Activated CD4-positive, alpha-beta T cell treated with anti-CD3 and anti-CD28 coated beads for 36 hours (primary cell): Measurements from ENCODE around the gene TSC22D1. TPM values are rescaled to one million over a fixed set of nuclear protein-coding genes. Genes with fewer than 3 reads are reported as not detected.

Experiments used
- ATAC-seq: fragments of 200-7000 bp; cut with Tn5 transposase; one replicate; pipeline ENCODE4 v1.10.0; 2021; ENCODE audit warnings: mild to moderate bottlenecking, moderate library complexity
- CTCF ChIA-PET: fragments of 350-600 bp; sonication (Branson Sonifier 250); formaldehyde crosslinking; loops from one replicate; lab custom pipeline; 2021; ENCODE audit warnings: antibody characterized with exemption; lab: Charles Lee
- POLR2A ChIA-PET: fragments of 350-600 bp; sonication (Branson Sonifier 250); formaldehyde crosslinking; loops from one replicate; lab custom pipeline; 2021; ENCODE audit warnings: antibody characterized with exemption, inconsistent platforms; lab: Charles Lee
- DNase-seq: peaks from one replicate; pipeline ENCODE4 v3.0.0-alpha.2; 2020
- H3K27ac Mint-ChIP-seq: one replicate; pipeline ENCODE4 v1.8.0; 2021; ENCODE audit warnings: mixed read lengths
- H3K27me3 Mint-ChIP-seq: one replicate; pipeline ENCODE4 v1.8.0; 2021; ENCODE audit warnings: mixed read lengths
- H3K36me3 Mint-ChIP-seq: one replicate; pipeline ENCODE4 v1.8.0; 2021; ENCODE audit warnings: low read depth, mixed read lengths
- H3K4me1 Mint-ChIP-seq: one replicate; pipeline ENCODE4 v1.8.0; 2021; ENCODE audit warnings: mixed read lengths
- H3K4me3 Mint-ChIP-seq: one replicate; pipeline ENCODE4 v1.8.0; 2021; ENCODE audit warnings: mild to moderate bottlenecking, moderate library complexity, mixed read lengths
- H3K9me3 Mint-ChIP-seq: one replicate; pipeline ENCODE4 v1.8.0; 2021; ENCODE audit warnings: low read depth, mixed read lengths
- intact Hi-C, 2 experiments: fragments of 100-400 bp; cut with DNase I in 1 of 2; cut with micrococcal nuclease in 1 of 2; formaldehyde crosslinking; loops; one replicate each; pipeline versions ENCODE4 v1.14.2 to v1.15.1; 2022 to 2024; cut with DNase I, micrococcal nuclease
- total RNA-seq, 2 experiments: library from RNA; stranded (reverse); gene quantifications; one replicate each; pipeline ENCODE4 v1.2.3, GENCODE V29; 2021

The TSC22D1 gene
- total RNA-seq, 2 experiments from 2014 or later: 6.5 to 6.7 TPM

DNA sequence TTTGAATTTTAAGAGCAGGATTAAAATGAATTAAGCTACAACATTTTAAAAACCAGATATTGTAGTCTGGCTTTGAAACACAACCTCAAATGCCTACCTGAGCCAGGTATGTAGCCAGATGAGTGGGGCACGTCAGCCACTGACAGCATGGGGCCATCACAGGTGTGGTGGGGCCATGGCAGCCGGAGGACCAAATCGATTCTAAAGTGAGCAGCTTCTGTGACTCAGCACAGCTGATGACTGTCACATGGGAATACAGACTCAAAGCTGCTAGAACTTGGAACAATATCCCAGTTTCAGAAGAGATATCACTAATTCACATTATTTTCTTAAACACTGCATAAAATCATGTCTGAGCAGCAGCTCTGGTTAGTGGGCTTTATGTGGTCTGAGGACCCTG lies 149.7 kb downstream of the TSC22D1 start:
- ATAC-seq: no peak
- POLR2A ChIA-PET: interaction anchor here (0.5 kb wide), 1 partner anchor 1786 kb away, joined by 6 read pairs; no protein-coding TSS in a partner anchor
- Mint-ChIP-seq H3K9me3 (peaks cover 2% of the 10 kb centered on the region), H3K36me3 (no peaks in the 10 kb centered on the region), H3K4me1 (no peaks in the 10 kb centered on the region), H3K27ac (no peak overlapping the region), H3K27me3 (peaks cover 17% of the 10 kb centered on the region), H3K4me3 (no peak overlapping the region)
- DNase-seq: no peak
- intact Hi-C loops: no loop called here
- CTCF ChIA-PET: interaction anchor here (1.5 kb wide), 1 partner anchor 11 kb away, joined by 3 read pairs; no protein-coding TSS in a partner anchor

DNA sequence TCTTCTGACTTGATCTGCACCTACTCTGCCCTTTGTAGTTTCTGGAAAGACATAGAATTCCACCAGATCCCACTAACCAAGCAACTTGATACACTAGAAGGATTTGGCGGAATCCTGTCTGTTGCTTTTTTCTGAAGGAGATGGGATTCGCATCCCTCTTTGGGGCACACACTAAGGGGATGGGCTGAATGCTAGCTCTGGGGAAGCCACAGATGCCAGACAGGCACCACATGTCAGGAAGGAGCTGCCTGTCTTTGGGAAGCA lies 150.4 kb downstream of the TSC22D1 start:
- no peak for ATAC-seq
- no peak for DNase-seq
- Mint-ChIP-seq H3K4me1 (no peaks in the 10 kb centered on the region), H3K27me3 (peaks cover 17% of the 10 kb centered on the region), H3K4me3 (no peak overlapping the region), H3K36me3 (no peaks in the 10 kb centered on the region), H3K27ac (no peak overlapping the region), H3K9me3 (peaks cover 2% of the 10 kb centered on the region)
- intact Hi-C loops: no loop called here
- POLR2A ChIA-PET: no interaction called here
- CTCF ChIA-PET: interaction anchor here (1.5 kb wide), 1 partner anchor 11 kb away, joined by 3 read pairs; no protein-coding TSS in a partner anchor

DNA sequence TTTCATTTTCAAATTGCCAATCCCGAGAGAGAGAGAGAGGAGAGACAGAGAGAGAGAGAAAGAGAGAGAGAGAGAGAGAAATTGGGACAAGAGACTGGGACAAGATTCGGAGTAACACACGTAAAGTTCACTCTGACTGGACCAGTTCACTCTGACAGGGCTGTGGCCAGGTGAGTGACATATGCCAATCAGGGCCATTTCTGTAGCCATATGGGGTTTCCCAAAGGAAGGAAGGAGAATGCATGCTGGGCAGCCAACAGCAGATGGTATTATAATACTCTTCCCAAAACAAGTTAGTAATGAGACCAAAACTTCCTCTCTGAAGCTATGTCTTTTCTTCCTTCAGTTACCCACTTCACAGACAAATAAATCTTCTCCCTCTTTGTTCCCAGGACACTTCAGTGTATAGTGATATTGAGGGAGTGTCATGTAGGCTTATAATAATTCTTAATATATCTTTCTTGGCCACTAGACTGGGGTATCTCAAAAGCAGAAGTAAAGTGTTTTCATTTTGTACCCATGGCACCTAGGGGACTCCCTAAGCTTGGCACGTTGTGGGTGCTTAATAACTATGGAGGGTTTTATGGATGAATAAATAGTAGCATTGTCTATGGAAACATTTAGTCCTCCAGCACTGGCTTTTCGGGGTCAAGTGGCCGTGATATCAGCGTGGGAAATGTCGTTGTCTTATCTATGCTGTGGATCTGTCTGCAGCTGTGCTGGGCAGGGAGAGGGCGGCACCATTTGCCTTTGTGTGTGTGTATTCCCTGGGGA lies 150.9 kb downstream of the TSC22D1 start:
- H3K9me3 Mint-ChIP-seq: peaks cover 2% of the 10 kb centered on the region
- DNase-seq (no peak), ATAC-seq (no peak)
- peaks cover 17% of the 10 kb centered on the region for H3K27me3 Mint-ChIP-seq
- H3K36me3 Mint-ChIP-seq: no peaks in the 10 kb centered on the region
- no peaks in the 10 kb centered on the region for H3K4me1 Mint-ChIP-seq
- no peak overlapping the region for H3K27ac Mint-ChIP-seq
- POLR2A ChIA-PET: no interaction called here
- CTCF ChIA-PET: interaction anchor here (0.8 kb wide), 1 partner anchor 12 kb away, joined by 4 read pairs; no protein-coding TSS in a partner anchor
- no peak overlapping the region for H3K4me3 Mint-ChIP-seq
- intact Hi-C loops: no loop called here

DNA sequence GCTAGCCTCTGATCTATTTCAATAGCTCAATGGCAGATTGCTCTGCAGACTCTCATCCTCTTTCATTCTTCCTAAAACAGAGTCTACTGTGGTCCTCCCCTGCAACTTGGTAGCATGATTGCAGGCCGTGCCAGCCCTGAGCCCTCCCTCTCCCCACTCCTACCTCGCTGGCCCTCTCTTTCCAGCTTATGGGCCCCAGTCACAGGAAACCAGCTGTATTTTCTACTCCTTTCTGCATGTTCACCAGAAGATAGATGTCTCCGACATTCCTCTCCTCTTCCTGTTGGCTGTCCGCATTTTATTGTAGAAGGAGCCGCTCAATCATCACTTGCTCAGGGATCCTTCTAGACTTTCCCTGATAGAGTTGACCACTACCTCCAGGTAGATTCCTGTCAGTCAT lies 152.3 kb downstream of the TSC22D1 start:
- ATAC-seq (no peak), DNase-seq (no peak)
- POLR2A ChIA-PET: no interaction called here
- no peak overlapping the region for H3K4me3 Mint-ChIP-seq
- H3K27me3 Mint-ChIP-seq: peaks cover 17% of the 10 kb centered on the region
- no peaks in the 10 kb centered on the region for H3K36me3 Mint-ChIP-seq
- peaks cover 2% of the 10 kb centered on the region for H3K9me3 Mint-ChIP-seq
- intact Hi-C loops: no loop called here
- no peaks in the 10 kb centered on the region for H3K4me1 Mint-ChIP-seq
- H3K27ac Mint-ChIP-seq: no peak overlapping the region
- CTCF ChIA-PET: no interaction called here

DNA sequence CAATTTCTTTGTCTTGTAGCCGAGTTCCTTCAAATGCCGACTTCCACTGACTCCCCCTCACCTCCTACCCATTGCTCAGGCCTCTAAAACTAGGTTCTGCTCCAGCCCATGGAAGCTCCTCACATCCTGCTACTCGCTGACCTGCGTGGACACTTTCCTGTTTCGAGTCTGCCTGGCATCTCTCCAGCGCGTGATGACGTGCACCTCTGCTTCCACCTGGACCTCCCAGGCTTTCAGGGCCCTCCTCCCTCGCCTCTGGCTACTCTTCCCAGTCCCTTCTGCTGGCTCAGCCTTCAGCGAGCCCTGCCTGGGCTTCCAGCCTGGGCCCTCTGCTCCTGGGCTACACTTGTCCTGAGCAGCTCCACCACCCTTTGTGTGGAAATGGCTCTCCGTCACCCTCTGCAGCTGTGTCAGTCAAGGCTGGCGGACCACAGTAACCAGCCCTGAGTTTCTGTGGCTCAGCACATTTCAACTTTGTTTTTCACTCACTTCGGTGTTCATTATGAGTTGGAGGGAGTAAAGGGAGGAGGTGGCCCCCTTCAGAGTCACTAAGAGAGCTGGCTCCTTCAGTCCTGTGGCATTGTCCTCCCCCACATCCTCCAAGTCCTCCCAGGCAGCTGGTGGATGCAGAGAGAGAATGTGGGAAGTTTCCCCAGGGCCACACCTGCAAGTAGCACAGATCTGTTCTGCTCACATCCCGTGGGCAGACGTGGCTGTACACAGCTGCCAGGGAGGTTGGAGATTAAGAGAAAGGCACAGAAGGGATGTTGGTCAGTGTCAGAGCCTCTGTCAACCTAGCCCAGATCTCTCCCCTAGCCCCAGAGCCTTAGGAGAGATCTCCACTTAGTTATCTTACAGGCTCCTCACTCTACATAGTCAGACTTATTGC lies 153.1 kb downstream of the TSC22D1 start:
- no peaks in the 10 kb centered on the region for H3K36me3 Mint-ChIP-seq
- H3K4me1 Mint-ChIP-seq: no peaks in the 10 kb centered on the region
- ChIA-PET CTCF (interaction anchor here (2.0 kb wide), 1 partner anchor 10 kb away, joined by 5 read pairs; no protein-coding TSS in a partner anchor), POLR2A (no interaction called here)
- peaks cover 17% of the 10 kb centered on the region for H3K27me3 Mint-ChIP-seq
- intact Hi-C loops: no loop called here
- H3K27ac Mint-ChIP-seq: no peak overlapping the region
- peaks cover 2% of the 10 kb centered on the region for H3K9me3 Mint-ChIP-seq
- DNase-seq (no peak), ATAC-seq (no peak)
- H3K4me3 Mint-ChIP-seq: no peak overlapping the region

DNA sequence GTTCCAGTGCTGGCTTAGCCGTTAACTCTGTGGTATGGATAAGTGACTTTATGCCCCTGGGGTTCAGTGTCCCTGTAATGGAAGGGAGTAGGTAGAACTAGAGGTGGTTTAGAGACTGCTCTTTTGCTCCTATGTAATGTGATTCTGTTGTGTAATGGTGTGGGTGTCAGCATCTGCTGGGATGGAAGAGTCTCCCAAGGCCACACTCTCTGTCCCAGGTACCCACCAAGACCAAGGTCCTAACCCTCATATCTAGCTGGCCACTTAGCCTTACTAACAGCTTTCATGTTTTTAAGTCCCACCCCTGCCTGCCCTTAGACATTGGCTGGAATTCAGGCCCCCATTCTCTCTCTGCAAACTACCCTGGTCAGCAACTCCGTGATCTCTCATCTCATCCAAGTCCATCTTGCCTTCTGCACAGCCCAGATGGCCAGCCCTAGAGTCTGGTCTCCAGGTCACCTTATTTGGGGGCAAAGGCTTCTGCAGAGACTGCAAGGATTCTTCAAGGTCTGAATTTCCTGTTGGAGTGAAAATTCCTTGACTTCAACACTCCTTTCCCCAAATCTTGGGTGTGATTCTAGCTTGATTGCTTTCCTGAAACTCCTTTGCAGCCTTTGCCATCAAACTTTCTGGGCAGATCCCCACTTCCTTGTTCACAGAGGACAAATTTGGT lies 154.1 kb downstream of the TSC22D1 start:
- ATAC-seq (no peak), DNase-seq (no peak)
- Mint-ChIP-seq H3K4me1 (no peaks in the 10 kb centered on the region), H3K4me3 (no peak overlapping the region), H3K27me3 (peaks cover 19% of the 10 kb centered on the region), H3K36me3 (no peaks in the 10 kb centered on the region), H3K27ac (no peak overlapping the region), H3K9me3 (no peaks in the 10 kb centered on the region)
- intact Hi-C loops: no loop called here
- POLR2A ChIA-PET: no interaction called here
- CTCF ChIA-PET: interaction anchor here (0.6 to 2.0 kb wide), 2 partner anchors 11 to 216 kb away, joined by 3 to 5 read pairs; no protein-coding TSS in a partner anchor

DNA sequence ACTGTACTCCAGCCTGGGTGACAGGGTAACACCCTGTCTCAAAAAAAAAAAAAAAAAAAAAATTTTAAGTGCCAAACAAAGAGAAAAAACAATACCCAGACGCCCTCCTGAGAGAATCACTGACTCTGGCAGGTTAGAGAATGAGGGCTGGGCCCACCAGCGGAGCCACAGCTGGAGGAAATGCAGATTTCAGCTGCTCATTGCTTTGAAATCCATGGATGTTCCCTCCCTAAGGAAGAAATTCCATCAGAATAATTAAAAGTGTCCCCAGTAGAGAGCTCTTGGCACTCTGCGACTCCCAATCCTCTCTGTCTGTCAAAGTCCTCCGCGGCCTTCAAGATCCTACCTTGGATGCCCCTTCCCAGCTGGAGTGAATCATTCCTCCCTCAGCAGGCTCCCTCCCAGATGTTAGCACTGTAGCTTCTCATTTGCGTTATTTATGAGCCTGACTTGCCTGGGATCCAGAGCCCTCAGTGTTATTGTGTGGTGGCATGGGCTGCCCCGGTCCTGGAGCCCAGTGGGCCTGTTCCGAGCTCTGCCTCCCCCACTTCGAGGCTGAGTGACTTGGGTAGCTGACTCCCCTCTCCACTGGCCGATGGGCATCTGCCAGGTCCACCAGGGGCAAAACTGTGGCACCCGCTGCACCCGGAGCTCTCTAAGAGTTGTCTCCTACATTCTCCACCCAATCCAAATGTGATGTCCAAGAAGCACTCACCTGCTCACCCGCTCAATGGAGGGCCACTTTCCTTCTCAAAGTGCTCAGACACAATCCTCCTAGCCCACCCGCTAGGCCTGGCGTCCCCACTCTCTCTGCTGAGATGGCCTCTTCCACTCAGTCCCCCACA lies 155.5 kb downstream of the TSC22D1 start:
- intact Hi-C loops: no loop called here

DNA sequence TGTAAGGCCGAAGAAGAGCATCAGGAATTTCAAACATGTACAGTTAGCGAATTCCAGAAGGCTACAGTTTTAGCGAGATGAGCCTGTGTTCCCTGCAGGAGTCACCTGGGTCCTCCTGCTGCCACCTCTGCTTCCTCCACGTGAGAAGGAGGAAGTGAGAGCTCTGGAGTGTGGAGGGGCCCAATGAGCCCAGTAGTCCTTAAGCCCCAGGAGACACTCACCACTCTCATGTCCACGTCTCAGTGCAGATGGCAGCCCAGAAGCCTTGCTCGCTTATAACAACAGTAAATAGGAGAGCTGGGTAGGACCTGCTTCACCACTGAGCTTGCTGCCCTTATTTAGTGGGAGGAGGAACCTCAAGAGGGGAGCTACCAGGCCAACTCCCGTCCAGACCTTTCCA lies 158.3 kb downstream of the TSC22D1 start:
- intact Hi-C loops: no loop called here
- no peaks in the 10 kb centered on the region for H3K4me1 Mint-ChIP-seq
- POLR2A ChIA-PET: no interaction called here
- H3K27ac Mint-ChIP-seq: no peak overlapping the region
- DNase-seq (no peak), ATAC-seq (no peak)
- CTCF ChIA-PET: interaction anchor here (0.6 kb wide), 2 partner anchors 20 to 1172 kb away, joined by 3 read pairs; no protein-coding TSS in a partner anchor
- H3K27me3 Mint-ChIP-seq: peaks cover 5% of the 10 kb centered on the region
- no peaks in the 10 kb centered on the region for H3K36me3 Mint-ChIP-seq
- no peaks in the 10 kb centered on the region for H3K9me3 Mint-ChIP-seq
- H3K4me3 Mint-ChIP-seq: no peak overlapping the region

More for the DNA sequence above, 155.5 kb downstream of the TSC22D1 start:
- no peaks in the 10 kb centered on the region for H3K9me3 Mint-ChIP-seq
- H3K27me3 Mint-ChIP-seq: peaks cover 18% of the 10 kb centered on the region
- ChIA-PET POLR2A (interaction anchor here (0.7 kb wide), 1 partner anchor 17 kb away, joined by 3 read pairs; no protein-coding TSS in a partner anchor), CTCF (interaction anchor here (1.4 to 2.0 kb wide), 2 partner anchors 13 to 17 kb away, joined by 5 read pairs; no protein-coding TSS in a partner anchor)
- no peak for ATAC-seq
- H3K27ac Mint-ChIP-seq: no peak overlapping the region
- H3K4me1 Mint-ChIP-seq: no peaks in the 10 kb centered on the region
- no peak overlapping the region for H3K4me3 Mint-ChIP-seq
- no peaks in the 10 kb centered on the region for H3K36me3 Mint-ChIP-seq
- no peak for DNase-seq

DNA sequence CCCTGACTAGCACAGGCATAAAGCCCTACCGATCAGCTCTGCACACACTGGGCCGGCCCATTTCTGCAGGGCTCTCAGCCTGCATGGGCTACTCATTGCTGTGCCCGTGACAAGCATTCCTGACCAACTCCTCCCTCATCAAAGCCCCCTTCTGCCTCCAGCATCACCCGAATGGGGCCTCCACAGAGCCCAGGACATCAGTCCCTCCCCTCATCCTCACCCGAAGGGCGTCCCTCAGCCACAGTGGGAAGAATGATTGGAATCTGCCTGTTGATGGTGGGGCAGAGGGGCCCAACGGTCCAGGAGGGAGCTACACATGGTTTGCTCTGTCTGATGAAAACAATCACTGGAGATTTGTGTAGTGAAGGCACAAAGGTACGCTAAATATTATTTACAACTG lies 158.7 kb downstream of the TSC22D1 start:
- DNase-seq (no peak), ATAC-seq (no peak)
- ChIA-PET CTCF (interaction anchor here (0.6 kb wide), 2 partner anchors 20 to 1171 kb away, joined by 3 read pairs; no protein-coding TSS in a partner anchor), POLR2A (no interaction called here)
- Mint-ChIP-seq H3K27ac (no peak overlapping the region), H3K9me3 (no peaks in the 10 kb centered on the region), H3K36me3 (no peaks in the 10 kb centered on the region), H3K27me3 (peaks cover 3% of the 10 kb centered on the region), H3K4me3 (no peak overlapping the region), H3K4me1 (no peaks in the 10 kb centered on the region)
- intact Hi-C loops: no loop called here

DNA sequence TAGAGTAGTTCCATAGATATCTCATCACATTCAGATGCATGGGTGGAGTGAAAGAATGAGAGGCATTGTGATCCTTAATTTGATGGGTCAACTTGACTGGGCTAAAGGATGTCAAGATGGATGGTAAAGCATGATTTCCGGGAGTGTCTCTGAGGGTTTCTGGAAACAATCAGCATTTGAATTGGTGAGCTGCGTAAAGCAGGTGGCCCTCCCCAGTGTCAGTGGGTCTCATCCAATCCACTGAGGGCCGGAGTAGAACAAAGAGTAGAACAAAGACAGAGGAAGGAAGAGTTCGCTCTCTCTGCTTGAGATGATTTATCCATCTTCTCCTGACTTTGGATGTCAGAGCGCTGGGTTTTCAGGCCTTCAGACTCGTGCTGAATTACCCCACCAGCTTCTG lies 159.4 kb downstream of the TSC22D1 start:
- Mint-ChIP-seq H3K4me1 (peaks cover 6% of the 10 kb centered on the region), H3K27ac (no peak overlapping the region), H3K36me3 (no peaks in the 10 kb centered on the region), H3K9me3 (no peaks in the 10 kb centered on the region), H3K4me3 (no peak overlapping the region), H3K27me3 (peaks cover 2% of the 10 kb centered on the region)
- ChIA-PET CTCF (no interaction called here), POLR2A (no interaction called here)
- no peak for ATAC-seq
- no peak for DNase-seq
- intact Hi-C loops: no loop called here
